Mesothelial cell of epicardium (in vitro differentiated cells): ENCODE measurements around the gene BUD23. TPM values are rescaled to one million over a fixed set of nuclear protein-coding genes. Genes with fewer than 3 reads are reported as not detected.
A peak's percentile ranks its signal among the peaks of the same experiment; 100 is the strongest.

ENCODE experiments used
- DNase-seq, 2 experiments: peaks; one replicate each; pipeline ENCODE4 v3.0.0; 2021; ENCODE audit warnings: low spot score in 2 of 2; ENCODE audit not compliant: unreplicated experiment in 2 of 2
- H3K27ac Mint-ChIP-seq: 2 replicates; pipeline ENCODE4 v1.8.0; 2021; ENCODE audit warnings: mixed read lengths
- H3K27me3 Mint-ChIP-seq: 2 replicates; pipeline ENCODE4 v1.8.0; 2021; ENCODE audit warnings: low read depth, mixed read lengths
- H3K36me3 Mint-ChIP-seq: 2 replicates; pipeline ENCODE4 v1.8.0; 2021; ENCODE audit warnings: mixed read lengths
- H3K4me1 Mint-ChIP-seq: 2 replicates; pipeline ENCODE4 v1.8.0; 2021; ENCODE audit warnings: mixed read lengths
- H3K4me3 Mint-ChIP-seq: 2 replicates; pipeline ENCODE4 v1.8.0; 2021; ENCODE audit warnings: mild to moderate bottlenecking, moderate library complexity, mixed read lengths
- H3K9me3 Mint-ChIP-seq: 2 replicates; pipeline ENCODE4 v1.8.0; 2021; ENCODE audit warnings: mixed read lengths
- total RNA-seq: library from RNA; stranded (reverse); gene quantifications from 3 replicates; pipeline ENCODE4 v1.2.1, GENCODE V29; 2021
- TF ChIP-seq, protein P1 (sequence below): fragments of 200-600 bp; sonication (generic); IDR thresholded peaks from one replicate; pipeline ENCODE4 v1.5.0; 2021; ENCODE audit warnings: antibody characterized with exemption; ENCODE audit not compliant: unreplicated experiment

Gene BUD23
- total RNA-seq, 1 donor from 2014 or later, result 69.1 TPM

DNA sequence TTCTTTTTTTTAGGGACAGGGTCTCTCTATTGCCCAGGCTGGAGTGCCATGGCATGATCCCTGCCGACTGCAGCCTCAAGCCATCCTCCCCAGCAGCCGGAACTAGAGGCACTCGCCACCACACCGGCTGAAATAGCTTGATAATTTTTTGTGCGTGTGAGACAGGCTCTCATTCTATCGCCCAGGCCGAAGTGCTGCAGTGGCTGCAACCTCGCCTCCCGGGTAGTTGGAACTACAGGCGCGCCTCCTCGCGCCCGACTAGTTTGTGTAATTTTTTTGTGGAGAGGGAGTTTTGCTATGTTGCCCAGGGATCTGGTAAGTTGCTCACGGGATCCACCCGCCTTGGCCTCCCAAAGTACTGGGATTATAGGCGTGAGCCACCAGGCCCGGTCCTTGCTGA, 1.9 kb downstream of the BUD23 start:
- Mint-ChIP-seq H3K27ac (no peak overlapping the region), H3K4me3 (peak overlapping the region; percentile 90), H3K4me1 (peaks cover 25% of the 10 kb centered on the region), H3K36me3 (peaks cover 27% of the 10 kb centered on the region), H3K27me3 (no peaks in the 10 kb centered on the region), H3K9me3 (no peaks in the 10 kb centered on the region)
- TF ChIP-seq, protein P1, sequence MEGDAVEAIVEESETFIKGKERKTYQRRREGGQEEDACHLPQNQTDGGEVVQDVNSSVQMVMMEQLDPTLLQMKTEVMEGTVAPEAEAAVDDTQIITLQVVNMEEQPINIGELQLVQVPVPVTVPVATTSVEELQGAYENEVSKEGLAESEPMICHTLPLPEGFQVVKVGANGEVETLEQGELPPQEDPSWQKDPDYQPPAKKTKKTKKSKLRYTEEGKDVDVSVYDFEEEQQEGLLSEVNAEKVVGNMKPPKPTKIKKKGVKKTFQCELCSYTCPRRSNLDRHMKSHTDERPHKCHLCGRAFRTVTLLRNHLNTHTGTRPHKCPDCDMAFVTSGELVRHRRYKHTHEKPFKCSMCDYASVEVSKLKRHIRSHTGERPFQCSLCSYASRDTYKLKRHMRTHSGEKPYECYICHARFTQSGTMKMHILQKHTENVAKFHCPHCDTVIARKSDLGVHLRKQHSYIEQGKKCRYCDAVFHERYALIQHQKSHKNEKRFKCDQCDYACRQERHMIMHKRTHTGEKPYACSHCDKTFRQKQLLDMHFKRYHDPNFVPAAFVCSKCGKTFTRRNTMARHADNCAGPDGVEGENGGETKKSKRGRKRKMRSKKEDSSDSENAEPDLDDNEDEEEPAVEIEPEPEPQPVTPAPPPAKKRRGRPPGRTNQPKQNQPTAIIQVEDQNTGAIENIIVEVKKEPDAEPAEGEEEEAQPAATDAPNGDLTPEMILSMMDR, result no peak
- no peak for DNase-seq

DNA sequence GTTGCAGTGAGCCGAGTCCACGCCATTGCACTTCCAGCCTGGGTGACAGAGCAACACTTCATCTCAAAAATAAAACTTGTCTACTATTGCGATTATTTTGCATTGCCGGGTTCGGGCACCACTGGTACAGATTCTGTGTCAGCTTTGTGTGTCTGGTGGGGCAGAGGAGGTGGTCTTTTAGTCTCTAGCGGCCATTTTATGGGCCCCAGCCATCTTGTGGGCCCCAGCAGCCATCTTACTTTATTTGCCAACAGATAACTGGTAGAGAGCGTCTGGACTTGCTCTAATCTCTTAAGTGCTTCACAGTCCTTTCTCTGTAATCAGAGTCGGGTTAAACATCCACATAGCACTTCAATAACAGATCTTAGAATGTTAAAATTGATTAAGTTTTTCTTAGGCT, 4.9 kb downstream of the BUD23 start:
- Mint-ChIP-seq H3K4me1 (peaks cover 7% of the 10 kb centered on the region), H3K9me3 (no peaks in the 10 kb centered on the region), H3K27ac (no peak overlapping the region), H3K4me3 (no peak overlapping the region), H3K36me3 (peaks cover 40% of the 10 kb centered on the region), H3K27me3 (no peaks in the 10 kb centered on the region)
- no peak for DNase-seq
- TF ChIP-seq, protein P1, result no peak

DNA sequence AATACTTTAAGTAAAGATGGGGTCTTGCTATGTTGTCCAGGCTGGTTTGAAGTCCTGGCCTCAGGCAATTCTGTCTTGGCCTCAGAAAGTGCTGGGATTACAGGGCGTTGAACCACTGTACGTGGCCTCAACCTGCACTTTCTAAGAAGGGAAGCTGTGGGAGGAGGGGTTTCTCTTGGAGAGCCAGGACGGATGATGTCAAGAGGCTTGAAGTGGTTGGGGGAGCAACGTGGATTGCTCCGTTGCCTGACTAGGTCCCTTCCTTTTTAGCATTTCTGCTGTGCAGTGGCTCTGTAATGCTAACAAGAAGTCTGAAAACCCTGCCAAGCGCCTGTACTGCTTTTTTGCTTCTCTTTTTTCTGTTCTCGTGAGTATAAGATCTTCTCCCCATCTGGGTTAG, 7.2 kb downstream of the BUD23 start:
- no peak for DNase-seq
- Mint-ChIP-seq H3K27ac (no peak overlapping the region), H3K9me3 (no peaks in the 10 kb centered on the region), H3K4me1 (no peaks in the 10 kb centered on the region), H3K4me3 (no peak overlapping the region), H3K36me3 (peaks cover 50% of the 10 kb centered on the region), H3K27me3 (no peaks in the 10 kb centered on the region)
- TF ChIP-seq, protein P1, result no peak

DNA sequence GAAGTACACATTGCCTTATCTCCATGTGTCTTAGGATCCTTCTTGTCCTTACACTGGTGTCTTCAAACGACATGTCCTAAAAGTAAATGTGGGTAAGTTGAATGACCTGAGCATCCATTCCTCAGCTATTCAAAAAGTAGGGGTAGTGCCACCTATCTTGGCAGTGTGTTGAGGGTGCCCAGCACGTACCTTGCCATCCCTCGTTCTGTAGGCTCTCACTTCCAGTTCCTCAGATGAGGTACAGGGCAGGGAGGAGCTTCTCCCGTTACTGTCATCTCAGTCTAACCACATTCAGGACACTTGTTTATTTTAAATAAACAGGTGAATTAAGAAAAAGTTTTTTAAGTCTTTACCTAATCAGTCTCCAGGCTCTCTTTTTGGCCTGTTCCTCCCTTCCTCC, 13.0 kb downstream of the BUD23 start:
- no peak for DNase-seq
- Mint-ChIP-seq H3K27me3 (no peaks in the 10 kb centered on the region), H3K4me3 (no peak overlapping the region), H3K36me3 (peaks cover 39% of the 10 kb centered on the region), H3K9me3 (no peaks in the 10 kb centered on the region), H3K4me1 (no peaks in the 10 kb centered on the region), H3K27ac (no peak overlapping the region)
- TF ChIP-seq, protein P1, result no peak

DNA sequence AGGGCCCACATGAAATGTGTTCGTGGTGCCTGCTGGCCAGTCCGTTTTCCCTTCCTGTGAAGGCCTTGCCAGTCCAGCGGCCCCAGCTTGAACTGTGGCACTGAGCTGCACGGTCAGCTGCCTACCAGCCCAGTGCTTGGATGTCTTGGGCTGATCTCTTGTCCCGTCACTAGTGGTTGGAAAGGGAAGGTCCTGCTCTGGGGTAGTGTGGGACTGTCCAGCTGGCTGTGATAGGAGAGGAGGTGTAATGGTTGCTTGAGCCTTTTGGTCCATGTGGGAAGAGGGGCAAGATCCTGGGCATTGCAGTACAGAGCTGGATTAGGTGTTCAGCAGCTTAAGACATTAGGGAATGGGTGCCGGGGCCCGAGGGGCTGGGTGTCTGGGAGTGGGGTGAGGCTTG, 15.0 kb downstream of the BUD23 start:
- Mint-ChIP-seq H3K4me3 (no peak overlapping the region), H3K9me3 (no peaks in the 10 kb centered on the region), H3K36me3 (peaks cover 38% of the 10 kb centered on the region), H3K27ac (no peak overlapping the region), H3K27me3 (no peaks in the 10 kb centered on the region), H3K4me1 (no peaks in the 10 kb centered on the region)
- TF ChIP-seq, protein P1, result no peak
- DNase-seq, result no peak

DNA sequence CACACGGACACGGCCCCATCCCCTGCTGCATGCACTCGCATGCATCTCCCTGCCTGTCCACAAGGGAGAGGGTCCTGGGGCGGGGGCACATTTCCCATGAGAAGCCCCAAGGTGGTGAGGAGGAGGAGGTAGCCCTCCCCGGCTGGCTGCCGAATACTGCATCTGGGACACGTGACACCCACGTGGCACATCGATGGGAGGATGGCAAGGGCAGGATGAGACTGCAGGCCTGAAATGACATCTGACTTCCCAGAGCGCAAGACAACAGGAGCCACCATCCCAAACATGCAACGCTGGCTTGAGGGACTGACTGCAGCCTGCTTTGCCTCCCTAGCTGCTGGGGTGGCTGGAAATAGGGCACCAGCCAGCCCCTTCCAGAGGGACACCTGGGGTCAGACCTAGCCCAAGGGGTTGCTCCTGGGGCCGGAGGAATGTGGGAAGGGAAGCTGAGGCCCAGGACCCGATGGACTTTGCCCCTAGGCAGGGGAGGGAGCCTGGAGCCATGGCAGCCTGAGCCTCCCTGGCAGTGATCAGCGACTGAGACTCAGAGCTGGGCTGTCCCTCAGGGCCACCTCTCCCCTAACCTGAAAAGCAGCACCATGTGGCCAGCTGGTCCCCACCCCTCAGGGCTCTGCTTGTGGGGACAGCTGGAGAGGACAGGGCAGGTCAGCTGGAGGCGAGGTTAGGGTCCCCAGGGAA, 16.1 kb downstream of the BUD23 start:
- Mint-ChIP-seq H3K27ac (no peak overlapping the region), H3K27me3 (no peaks in the 10 kb centered on the region), H3K4me3 (no peak overlapping the region), H3K4me1 (no peaks in the 10 kb centered on the region), H3K36me3 (peaks cover 35% of the 10 kb centered on the region), H3K9me3 (no peaks in the 10 kb centered on the region)
- DNase-seq, result no peak
- TF ChIP-seq, protein P1, result no peak
